GM13977 (cell line): ENCODE results near the gene PIP5K1B.

Experiments
- DNase-seq: peaks from one replicate; pipeline ENCODE4 v3.0.0; 2012; ENCODE audit warnings: low spot score
- CTCF ChIP-seq: IDR thresholded peaks from 2 replicates; pipeline ENCODE4 v1.5.1; 2012; ENCODE audit warnings: mild to moderate bottlenecking, control low read depth; ENCODE audit not compliant: insufficient read depth; ENCODE audit errors: extremely low read depth, missing control alignments
- in situ Hi-C: fragments of 300-500 bp; cut with MboI; formaldehyde crosslinking; loops from one replicate; pipeline ENCODE4 v1.12.0; 2022; ENCODE audit warnings: low sequenced_read_pairs, low pct_unique_long_range_greater_than_20kb, mixed read lengths, inconsistent platforms; ENCODE audit not compliant: unreplicated experiment

The PIP5K1B gene

DNA sequence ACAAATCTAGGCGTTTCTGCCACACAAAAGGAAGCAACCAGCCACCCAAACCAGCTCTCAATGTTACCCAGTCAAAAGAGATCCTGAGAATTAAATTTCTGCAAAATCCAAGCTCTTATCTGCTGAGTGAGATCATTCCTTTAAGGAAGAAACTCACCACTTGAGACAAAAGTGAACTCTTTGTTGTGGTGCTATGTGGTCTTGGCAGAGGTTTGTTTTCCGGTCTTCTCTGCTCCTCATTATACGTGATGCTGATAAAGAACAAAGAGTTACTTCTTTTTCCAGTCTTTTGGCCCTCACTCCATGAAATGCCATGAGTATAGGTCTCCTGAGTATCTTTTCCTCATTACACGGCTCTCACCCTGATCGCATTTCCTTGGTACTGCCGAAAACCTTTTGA is 226.8 kb downstream of the PIP5K1B start:
- DNase-seq, result no peak
- in situ Hi-C loops, result no loop called here
- no peak for TF ChIP-seq CTCF

- no peak for TF ChIP-seq CTCF
- in situ Hi-C loops, result no loop called here
- no peak for DNase-seq
Observed at GRCh38 chr9:68932458-68932857, 227.4 kb downstream of the PIP5K1B start.

DNA sequence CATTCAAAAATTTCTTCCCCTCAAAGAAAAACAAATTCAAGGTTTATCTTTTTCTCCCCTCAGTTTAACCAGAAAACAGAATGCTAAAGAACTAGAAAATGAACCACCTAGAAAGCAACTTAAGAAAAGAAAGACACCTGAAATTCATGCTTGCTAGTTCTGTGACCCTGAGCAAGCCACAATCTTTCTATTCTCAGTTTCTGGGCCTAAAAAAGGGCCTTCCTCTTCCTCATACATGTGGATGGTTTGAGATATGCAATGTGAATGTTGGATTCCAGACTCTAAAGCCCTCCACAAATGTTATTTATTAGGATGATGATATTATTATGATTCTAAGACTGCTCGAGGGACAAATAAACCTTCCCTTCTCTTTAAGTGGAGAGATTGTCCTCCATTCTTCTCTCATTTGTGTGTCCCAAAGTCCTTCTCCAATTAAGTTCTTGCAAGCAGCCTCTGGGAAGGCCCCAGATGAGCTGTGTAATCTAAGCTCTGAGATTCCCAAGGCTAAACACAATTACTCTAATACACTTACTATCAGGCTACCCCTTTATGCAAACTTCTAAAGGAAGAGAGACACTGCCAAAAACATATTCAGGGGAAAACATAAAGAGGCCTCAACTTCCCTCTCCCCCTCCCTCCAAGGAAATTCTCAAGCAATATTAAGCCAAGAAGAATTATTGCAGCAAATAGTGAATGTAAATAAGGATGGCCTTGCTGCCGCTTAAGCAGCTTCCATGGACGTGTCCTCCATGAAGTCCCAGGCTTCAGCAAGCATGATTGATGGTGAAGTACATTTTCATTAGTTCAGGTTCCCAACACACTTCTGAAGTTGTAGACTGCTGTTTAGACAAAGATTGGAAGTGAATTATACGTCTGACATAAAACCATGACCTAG is 228.6 kb downstream of the PIP5K1B start:
- DNase-seq, result no peak
- in situ Hi-C loops, result no loop called here
- TF ChIP-seq CTCF, result no peak

- no peak for DNase-seq
- TF ChIP-seq CTCF, result no peak
- in situ Hi-C loops, result no loop called here
Observed at GRCh38 chr9:68934329-68934644, 229.2 kb downstream of the PIP5K1B start.

DNA sequence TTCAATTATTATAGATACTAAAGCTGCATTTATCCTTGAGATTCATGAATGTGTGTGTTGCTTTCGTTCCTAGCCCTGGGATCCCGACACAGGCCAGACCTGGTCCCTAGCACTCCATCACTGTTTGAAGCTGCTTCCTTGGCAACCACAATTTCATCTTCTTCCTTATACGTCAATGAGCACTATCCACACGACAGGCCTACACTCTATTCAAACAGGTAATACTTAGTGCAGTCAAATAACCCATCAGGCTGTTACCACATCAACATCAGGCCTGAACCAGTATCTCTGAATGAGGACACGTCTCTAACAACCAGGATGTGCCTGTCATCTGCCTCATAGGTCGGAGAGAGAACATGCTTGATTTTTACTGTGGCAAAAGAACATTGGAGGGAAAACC is 235.5 kb downstream of the PIP5K1B start:
- in situ Hi-C loops, result no loop called here
- no peak for TF ChIP-seq CTCF

GRCh38 chr9:68941780-68942459 is 236.9 kb downstream of the PIP5K1B start:
- in situ Hi-C loops, result no loop called here
- no peak for TF ChIP-seq CTCF
- no peak for DNase-seq

More for the DNA sequence above, 235.5 kb downstream of the PIP5K1B start:
- no peak for DNase-seq
